Choroid plexus epithelial cell (primary cell): ENCODE measurements around the gene SERPINB12.
A peak's percentile ranks its signal among the peaks of the same experiment; 100 is the strongest.

Experiments
- DNase-seq: peaks from one replicate; pipeline ENCODE4 v3.0.0-alpha.2; 2010; ENCODE audit warnings: low read depth
- H3K4me3 ChIP-seq: 2 replicates; pipeline ENCODE4 v1.5.1; 2011; ENCODE audit warnings: low read depth, mild to moderate bottlenecking, control low read depth, low read length, moderate library complexity
- CTCF ChIP-seq: conservative IDR thresholded peaks from 2 replicates; pipeline ENCODE4 v1.5.1; 2011; ENCODE audit warnings: low read depth, mild to moderate bottlenecking, control low read depth, inconsistent platforms, low read length, moderate library complexity

Gene SERPINB12

GRCh38 chr18:63585988-63586387, 43.8 kb downstream of the SERPINB12 start:
- DNase-seq, result no peak
- no peak for TF ChIP-seq CTCF
- no peak overlapping the region for H3K4me3 ChIP-seq

- H3K4me3 ChIP-seq, result no peak overlapping the region
- no peak for TF ChIP-seq CTCF
- DNase-seq, result no peak
Measured at GRCh38 chr18:63586431-63586830, 44.3 kb downstream of the SERPINB12 start.

GRCh38 chr18:63586966-63587365, 44.8 kb downstream of the SERPINB12 start, which contains the start of gene SERPINB13:
Gene SERPINB13, plus strand, starts transcription at chr18:63587343. Its CDS starts 1,325 bp downstream, at chr18:63588668.
- TF ChIP-seq CTCF, result no peak
- no peak within 1 kb of the TSS for H3K4me3 ChIP-seq
- DNase-seq, result no peak

GRCh38 chr18:63588909-63589308, 46.7 kb downstream of the SERPINB12 start:
- H3K4me3 ChIP-seq, result no peak overlapping the region
- DNase-seq, result no peak
- no peak for TF ChIP-seq CTCF

GRCh38 chr18:63590373-63590772, 48.2 kb downstream of the SERPINB12 start:
- peak; percentile 12 for DNase-seq
- H3K4me3 ChIP-seq, result no peak overlapping the region
- TF ChIP-seq CTCF, result no peak

- DNase-seq, result no peak
Measured at GRCh38 chr18:63590966-63591695, 49.0 kb downstream of the SERPINB12 start.

More at GRCh38 chr18:63590966-63591695, 49.0 kb downstream of the SERPINB12 start:
- no peak for TF ChIP-seq CTCF
- H3K4me3 ChIP-seq, result no peak overlapping the region
